Sigmoid colon (tissue), 7 donors: ENCODE measurements around the gene GUCA1C. TPM values are rescaled to one million over a fixed set of nuclear protein-coding genes. Genes with fewer than 3 reads are reported as not detected.

Experiments used
- DNase-seq: peaks from one replicate; pipeline ENCODE4 v3.0.0-alpha.2; 2019
- H3K27ac ChIP-seq, 4 donors: fragments of 200-600 bp; sonication (generic); one replicate each; pipeline ENCODE4 v1.5.1; 2016 to 2019; ENCODE audit warnings: mild to moderate bottlenecking in 1 of 4
- H3K27me3 ChIP-seq, 3 donors: fragments of 200-600 bp; sonication (generic); one replicate each; pipeline ENCODE4 v1.5.1; 2019; ENCODE audit warnings: mild to moderate bottlenecking in 1 of 3
- H3K36me3 ChIP-seq, 4 donors: fragments of 200-600 bp; sonication (generic); one replicate each; pipeline ENCODE4 v1.5.1; 2016 to 2019
- H3K4me1 ChIP-seq, 4 donors: fragments of 200-600 bp; sonication (generic); one replicate each; pipeline ENCODE4 v1.5.1; 2017 to 2019
- H3K4me3 ChIP-seq, 4 donors: fragments of 200-600 bp; sonication (generic); one replicate each; pipeline ENCODE4 v1.5.1; 2017 to 2019; ENCODE audit warnings: mild to moderate bottlenecking in 2 of 4, moderate library complexity in 1 of 4
- H3K9me3 ChIP-seq, 4 donors: fragments of 200-600 bp in 3 of 4; sonication (generic) in 3 of 4; one replicate each; pipeline versions ENCODE4 v1.5.1 to v1.6.1; 2013 to 2019
- CTCF ChIP-seq, 4 experiments: fragments of 450-650 bp in 3 of 4; fragments of 200-600 bp in 1 of 4; IDR thresholded peaks; one replicate each; pipeline ENCODE4 v1.5.1; 2016 to 2019; ENCODE audit warnings: antibody characterized with exemption in 4 of 4, mild to moderate bottlenecking in 3 of 4, moderate library complexity in 2 of 4
- EP300 ChIP-seq, 4 donors: sonication (generic); formaldehyde crosslinking; IDR thresholded peaks; one replicate each; pipeline ENCODE4 v1.6.1; 2017; ENCODE audit warnings: antibody characterized with exemption in 4 of 4
- POLR2A ChIP-seq, 2 donors: fragments of 450-650 bp; IDR thresholded peaks; one replicate each; pipeline ENCODE4 v1.6.1; 2016; ENCODE audit warnings: antibody characterized with exemption in 2 of 2, mild to moderate bottlenecking in 2 of 2, moderate library complexity in 2 of 2
- POLR2AphosphoS5 ChIP-seq, 4 donors: sonication (generic); formaldehyde crosslinking; IDR thresholded peaks; one replicate each; pipeline ENCODE4 v1.6.1; 2017; ENCODE audit warnings: antibody characterized with exemption in 4 of 4
- WGBS, 2 donors: extraction: QIAGEN DNeasy Blood & Tissue Kit; methylation state at CpG; one replicate each; pipeline ENCODE4 v1.1.7; 2013; 5-methylcytosine and 5-hydroxymethylcytosine counted together
- intact Hi-C: fragments of 100-400 bp; cut with DNase I; formaldehyde crosslinking; loops from one replicate; pipeline ENCODE4 v1.15.1; 2023
- polyA plus RNA-seq, 3 donors: library from polyadenylated mRNA; stranded (reverse); fragments of 200-250 nt; gene quantifications; one replicate each; pipeline ENCODE4 v1.2.3, GENCODE V29; 2013
- total RNA-seq, 4 donors: library from RNA; depleted of rRNA; stranded (reverse); fragments of >200 nt; gene quantifications; one replicate each; pipeline ENCODE4 v1.1.0, GENCODE V29; 2016
- donor health status: healthy with polysubstance abuse.
- donor health status: Bipolar disorder and iron deficiency.
- donor health status: healthy.

GUCA1C gene
- total and polyA plus RNA-seq, 7 donors = not detected

GRCh38 chr3:108862865-108863798 is 90.5 kb downstream of the GUCA1C start:
- no peak for TF ChIP-seq CTCF (IDR thresholded peaks at IDR 0.05)
- no peak for TF ChIP-seq POLR2A (IDR thresholded peaks at IDR 0.05)
- TF ChIP-seq POLR2AphosphoS5 (IDR thresholded peaks at IDR 0.05) = no peak
- no peak for TF ChIP-seq EP300 (IDR thresholded peaks at IDR 0.05)
- 55 to 64% methylated on average over 7 of the region's 7 CpGs for WGBS, 2 donors
- no peaks in the 10 kb centered on the region for H3K36me3 ChIP-seq
- H3K27ac ChIP-seq = no peak overlapping the region
- no peaks in the 10 kb centered on the region for H3K27me3 ChIP-seq
- no peak overlapping the region for H3K4me3 ChIP-seq
- intact Hi-C loops = no loop called here
- no peaks in the 10 kb centered on the region for H3K9me3 ChIP-seq
- no peaks in the 10 kb centered on the region for H3K4me1 ChIP-seq
- DNase-seq = no peak

- no peaks in the 10 kb centered on the region for H3K36me3 ChIP-seq
- no peak for TF ChIP-seq EP300 (IDR thresholded peaks at IDR 0.05)
- no peak for TF ChIP-seq POLR2AphosphoS5 (IDR thresholded peaks at IDR 0.05)
- no peak for TF ChIP-seq CTCF (IDR thresholded peaks at IDR 0.05)
- TF ChIP-seq POLR2A (IDR thresholded peaks at IDR 0.05) = no peak
- no peak overlapping the region for H3K27ac ChIP-seq
- no peak overlapping the region for H3K4me3 ChIP-seq
- no peak for DNase-seq
- H3K4me1 ChIP-seq = no peaks in the 10 kb centered on the region
- 67 to 84% methylated on average over 1 of the region's 1 CpG for WGBS, 2 donors
- intact Hi-C loops = no loop called here
- H3K27me3 ChIP-seq = no peaks in the 10 kb centered on the region
- H3K9me3 ChIP-seq = no peaks in the 10 kb centered on the region
Measured at GRCh38 chr3:108861401-108861800, 92.3 kb downstream of the GUCA1C start.

Other genes starting within 250 kb of the GUCA1C start
- gene RETNLB, start 196.5 kb downstream of the GUCA1C start, total RNA-seq = not detected
- 10 to 100 TPM; 48.6 to 86.0 (median 55.3) TPM for gene RETNLB, start 196.5 kb downstream of the GUCA1C start, polyA plus RNA-seq
- gene TRAT1, start 131.1 kb downstream of the GUCA1C start, total RNA-seq = under 1 TPM in 2 of 4 donors, not detected in 2; 0.27 to 0.33 TPM
- gene TRAT1, start 131.1 kb downstream of the GUCA1C start, polyA plus RNA-seq = 1 to 10 TPM in 1 of 3 donors, not detected in 2; 4.4 TPM
- gene MORC1, start 164.3 kb upstream of the GUCA1C start, total RNA-seq = not detected
- gene MORC1, start 164.3 kb upstream of the GUCA1C start, polyA plus RNA-seq = under 1 TPM in 1 of 3 donors, not detected in 2; 0.03 TPM
- not detected for gene C3orf85, start 182.8 kb upstream of the GUCA1C start, total RNA-seq
- 10 to 100 TPM in 2 of 3 donors, 1 to 10 TPM in 1; 5.1 to 36.5 (median 18.6) TPM for gene C3orf85, start 182.8 kb upstream of the GUCA1C start, polyA plus RNA-seq